Endothelial cell of umbilical vein (primary cell): ENCODE measurements around the gene TGIF1.

ENCODE experiments used
- POLR2A ChIP-seq: IDR thresholded peaks from 2 replicates; pipeline ENCODE4 v1.6.1; 2012; ENCODE audit warnings: low read depth, mild to moderate bottlenecking, control low read depth, low read length
- TF ChIP-seq, protein P1 (sequence below), 2 donors: IDR thresholded peaks; 1 replicate in 1 of 2; 2 replicates in 1 of 2; pipeline ENCODE4 v1.5.1; 2011; ENCODE audit warnings: low read length in 2 of 2, mild to moderate bottlenecking in 2 of 2, moderate library complexity in 2 of 2, control low read depth in 1 of 2, inconsistent platforms in 1 of 2, low read depth in 1 of 2; ENCODE audit not compliant: insufficient read depth in 1 of 2; ENCODE audit errors: extremely low read depth in 1 of 2

DNA sequence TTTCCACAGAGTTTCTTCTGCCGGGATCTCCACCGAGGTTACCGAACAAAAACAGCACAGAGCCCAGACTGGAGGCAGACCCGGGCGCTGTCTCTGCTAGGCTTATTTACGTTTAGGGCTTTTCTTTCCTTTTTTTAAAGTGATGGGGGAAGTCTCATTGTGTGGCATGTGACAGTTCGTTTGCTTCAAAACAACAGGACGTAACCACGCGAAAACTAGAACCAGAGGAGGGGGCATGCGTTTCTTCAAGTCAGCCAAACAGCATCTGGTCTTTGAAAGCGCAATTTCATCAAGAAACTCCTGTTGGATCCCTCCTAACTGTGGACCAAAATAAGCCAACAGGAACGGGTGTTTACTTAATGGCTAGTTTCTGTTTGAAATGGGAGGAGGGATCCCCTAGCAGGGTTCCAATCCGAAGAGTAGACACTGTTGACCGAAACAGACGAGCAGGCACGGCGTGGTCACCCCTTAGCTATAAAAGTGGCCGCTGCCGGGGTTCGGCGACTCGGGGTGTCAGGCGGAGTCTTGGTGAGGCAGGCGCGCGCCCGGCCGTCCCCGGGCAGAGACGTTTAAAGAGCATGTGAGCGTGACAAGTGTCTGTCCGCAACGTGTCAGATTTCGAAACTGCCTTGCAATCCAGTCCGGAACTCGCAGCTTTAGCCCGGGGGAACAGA is 997 bp upstream of the TGIF1 start:
- TF ChIP-seq, protein P1, sequence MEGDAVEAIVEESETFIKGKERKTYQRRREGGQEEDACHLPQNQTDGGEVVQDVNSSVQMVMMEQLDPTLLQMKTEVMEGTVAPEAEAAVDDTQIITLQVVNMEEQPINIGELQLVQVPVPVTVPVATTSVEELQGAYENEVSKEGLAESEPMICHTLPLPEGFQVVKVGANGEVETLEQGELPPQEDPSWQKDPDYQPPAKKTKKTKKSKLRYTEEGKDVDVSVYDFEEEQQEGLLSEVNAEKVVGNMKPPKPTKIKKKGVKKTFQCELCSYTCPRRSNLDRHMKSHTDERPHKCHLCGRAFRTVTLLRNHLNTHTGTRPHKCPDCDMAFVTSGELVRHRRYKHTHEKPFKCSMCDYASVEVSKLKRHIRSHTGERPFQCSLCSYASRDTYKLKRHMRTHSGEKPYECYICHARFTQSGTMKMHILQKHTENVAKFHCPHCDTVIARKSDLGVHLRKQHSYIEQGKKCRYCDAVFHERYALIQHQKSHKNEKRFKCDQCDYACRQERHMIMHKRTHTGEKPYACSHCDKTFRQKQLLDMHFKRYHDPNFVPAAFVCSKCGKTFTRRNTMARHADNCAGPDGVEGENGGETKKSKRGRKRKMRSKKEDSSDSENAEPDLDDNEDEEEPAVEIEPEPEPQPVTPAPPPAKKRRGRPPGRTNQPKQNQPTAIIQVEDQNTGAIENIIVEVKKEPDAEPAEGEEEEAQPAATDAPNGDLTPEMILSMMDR (IDR thresholded peaks at IDR 0.05; ENCODE audit: extremely low read depth in 1 of 2, insufficient read depth in 1 of 2, low read depth in 1 of 2, low read length in 2 of 2): no peak
- no peak for TF ChIP-seq POLR2A
